GM18867 (cell line): ENCODE measurements around the gene RNF123.

Experiments
- ATAC-seq: cut with Tn5 transposase; IDR thresholded peaks from one replicate; pipeline ENCODE4 v1.9.1; 2021; ENCODE audit warnings: mild to moderate bottlenecking, moderate library complexity; ENCODE audit not compliant: unreplicated experiment

Gene RNF123

DNA sequence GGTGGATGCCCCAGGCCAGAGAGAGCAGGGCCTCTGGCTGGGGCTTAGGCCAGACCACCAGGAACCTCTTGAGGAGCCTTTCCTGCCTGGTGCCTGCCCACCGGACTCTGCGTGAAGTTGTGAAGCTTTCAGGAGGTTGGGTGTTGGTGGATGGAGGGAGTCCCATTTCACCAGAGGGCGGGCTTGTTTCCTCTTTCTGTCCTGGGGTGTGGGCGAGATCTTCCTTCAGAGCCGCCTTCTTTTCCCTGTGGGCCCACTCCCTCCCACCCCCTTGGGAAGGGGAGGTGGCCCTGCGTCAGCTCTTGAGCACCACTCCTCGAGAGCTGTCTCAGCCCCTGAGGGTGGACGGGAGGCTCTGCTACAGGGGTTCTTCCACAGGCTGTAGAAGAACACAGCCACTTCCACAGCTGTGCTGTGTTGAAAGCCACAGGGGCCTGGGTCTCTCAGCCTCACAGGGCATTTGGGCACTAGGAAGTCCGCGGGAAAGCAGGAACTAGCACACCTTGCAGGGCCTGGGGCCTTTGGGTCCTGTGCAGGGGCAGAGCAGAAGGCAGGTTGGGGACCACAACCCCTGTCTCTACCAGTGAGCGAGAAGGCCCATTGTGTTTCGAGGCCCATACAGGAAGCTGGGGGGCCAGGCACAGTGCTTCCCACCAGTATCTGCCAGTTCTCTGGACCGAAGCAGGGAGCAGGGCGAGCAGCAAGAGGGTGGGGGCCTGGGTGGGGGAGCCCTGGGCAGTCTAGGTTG is 28.0 kb downstream of the RNF123 start:
- ATAC-seq = no peak

DNA sequence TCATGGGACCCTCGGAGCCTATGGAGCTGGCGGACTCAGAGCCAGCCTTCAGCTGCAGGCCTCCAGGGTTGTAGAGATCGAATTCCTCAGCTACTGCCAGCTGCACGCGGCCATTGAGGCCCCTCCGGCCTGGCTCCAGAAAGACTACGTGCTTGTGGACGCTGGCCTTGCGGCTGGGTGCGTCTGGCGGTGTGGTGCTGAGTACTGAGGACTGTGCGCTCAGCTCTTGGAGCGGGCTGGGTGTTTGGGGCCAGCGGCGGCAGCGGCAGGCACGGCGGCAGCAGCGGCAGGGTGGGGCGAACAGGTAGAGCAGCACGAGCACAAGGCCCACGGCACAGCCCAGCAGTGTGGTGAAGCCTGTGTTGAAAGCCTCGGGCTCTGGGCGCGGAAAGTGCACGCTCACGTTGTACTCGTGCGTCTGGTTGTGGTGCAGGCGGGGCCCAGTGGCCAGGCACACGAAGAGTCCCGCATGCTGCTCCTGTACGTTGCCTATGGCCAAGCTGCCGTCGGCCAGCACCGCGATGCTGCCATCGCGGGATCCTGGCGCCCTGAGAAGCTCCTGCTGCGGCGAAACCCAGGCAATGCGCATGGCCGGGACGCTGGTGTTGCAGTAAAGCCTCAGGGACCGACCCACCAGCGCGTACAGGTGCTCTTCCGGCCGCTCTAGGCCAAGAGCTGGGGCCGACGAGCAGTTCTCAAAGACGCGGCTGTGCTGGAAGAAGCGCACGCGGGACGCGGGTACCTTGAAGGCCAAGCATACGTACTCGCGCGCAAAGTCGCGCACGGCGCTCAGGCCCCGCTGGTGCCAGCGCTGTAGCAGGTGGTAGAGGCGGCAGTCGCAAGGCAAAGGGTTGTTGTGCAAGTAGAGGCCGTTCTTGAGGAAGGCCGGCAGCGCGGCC is 28.9 kb downstream of the RNF123 start:
- ATAC-seq = no peak

DNA sequence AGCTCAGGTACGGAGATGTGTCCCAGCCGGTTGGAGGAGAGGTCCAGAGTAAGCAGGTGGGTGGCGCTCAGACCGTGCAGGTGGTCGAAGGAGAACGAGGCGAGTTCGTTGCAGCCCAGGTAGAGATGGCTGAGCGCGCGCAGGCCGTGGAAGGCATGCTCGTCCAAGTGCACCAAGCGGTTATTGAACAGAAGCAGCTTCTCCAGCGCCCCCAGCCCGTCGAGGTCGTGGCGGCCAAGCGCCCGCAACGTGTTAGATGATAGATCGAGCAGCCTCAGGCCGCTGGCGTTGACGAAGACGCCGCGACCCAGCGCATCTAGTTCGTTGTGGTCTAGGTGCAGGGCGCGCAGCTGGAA is 29.5 kb downstream of the RNF123 start:
- no peak for ATAC-seq

DNA sequence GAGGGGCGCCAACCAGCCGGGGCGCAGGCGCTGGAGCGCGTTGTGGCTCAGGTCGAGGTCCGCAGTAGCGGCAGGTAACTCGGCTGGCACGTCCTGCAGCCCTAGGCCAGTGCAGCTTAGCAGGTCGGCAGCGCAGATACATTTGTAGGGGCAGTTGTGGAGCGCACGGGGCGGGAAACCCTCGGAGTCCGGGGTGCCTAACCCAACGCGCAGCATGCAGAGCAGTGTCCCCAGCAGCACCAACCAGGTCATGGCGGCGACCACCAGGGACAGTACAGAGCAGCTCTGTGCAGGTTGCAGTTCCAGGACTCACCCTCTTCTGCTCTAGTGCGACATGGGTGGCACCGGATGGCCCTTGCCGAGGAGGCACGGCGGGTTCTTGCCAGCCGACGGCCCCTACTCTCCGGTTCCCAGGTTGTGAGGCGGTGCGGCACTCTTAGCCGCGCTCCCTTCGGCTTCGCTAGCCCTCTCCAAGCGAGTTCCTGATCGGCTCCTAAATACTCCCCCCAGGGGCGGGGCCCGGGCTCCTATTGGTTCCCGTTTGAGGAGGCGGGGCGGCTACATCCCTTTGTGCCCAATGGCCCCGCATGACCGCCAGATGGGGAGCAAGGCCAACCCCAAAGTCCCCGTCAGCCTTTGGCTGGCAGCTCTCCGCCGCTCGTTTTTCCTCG is 30.0 kb downstream of the RNF123 start, which contains the start of gene AMIGO3:
AMIGO3 (minus strand) TSS at position 471 of the 671 bp plus-strand sequence; CDS start at position 252, 219 bp downstream.
- peak; percentile 38 for ATAC-seq

DNA sequence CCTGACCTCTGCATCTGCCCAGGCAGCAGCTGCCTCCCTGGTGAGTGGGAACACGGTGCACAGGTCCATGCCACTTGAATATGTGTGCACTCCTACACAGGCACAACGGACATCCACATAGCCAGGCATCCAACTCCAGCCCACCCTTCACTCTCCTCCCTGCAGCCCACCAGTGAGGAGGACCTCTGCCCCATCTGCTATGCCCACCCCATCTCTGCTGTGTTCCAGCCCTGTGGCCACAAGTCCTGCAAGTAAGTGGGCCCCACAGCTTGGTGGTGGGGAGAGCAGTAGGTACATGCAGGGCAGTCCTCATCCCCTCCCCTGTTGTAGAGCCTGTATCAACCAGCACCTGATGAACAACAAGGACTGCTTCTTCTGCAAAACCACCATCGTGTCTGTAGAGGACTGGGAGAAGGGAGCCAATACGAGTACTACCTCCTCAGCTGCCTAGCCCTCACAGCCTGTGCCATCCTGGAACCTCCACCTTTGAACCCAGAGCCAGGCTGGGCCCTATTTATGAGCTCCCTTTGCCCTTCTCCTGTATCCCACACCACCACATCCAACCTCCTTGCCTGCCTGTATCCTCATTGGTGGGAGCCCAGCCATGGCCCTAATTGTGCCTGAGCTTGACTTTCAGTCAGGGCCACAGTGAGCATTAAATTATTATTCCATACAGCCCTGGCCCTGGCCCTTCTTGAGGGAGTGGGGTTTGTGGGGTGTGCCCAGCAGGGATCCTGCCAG is 31.7 kb downstream of the RNF123 start:
- ATAC-seq = no peak

DNA sequence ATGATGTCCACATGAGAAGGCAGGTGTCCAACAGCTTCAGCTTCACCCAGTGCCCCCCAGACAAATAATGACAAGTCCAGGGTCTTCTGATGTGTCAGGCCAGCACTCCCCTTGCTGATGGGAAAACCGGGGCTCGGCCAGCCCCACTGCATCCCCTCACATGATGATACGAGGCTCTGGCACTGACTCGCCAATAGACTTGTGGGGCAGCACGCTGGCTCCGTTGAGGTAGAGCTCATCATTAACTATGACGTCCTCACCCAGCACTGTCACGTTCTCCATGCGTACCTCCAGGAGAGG is 32.2 kb downstream of the RNF123 start:
- no peak for ATAC-seq

DNA sequence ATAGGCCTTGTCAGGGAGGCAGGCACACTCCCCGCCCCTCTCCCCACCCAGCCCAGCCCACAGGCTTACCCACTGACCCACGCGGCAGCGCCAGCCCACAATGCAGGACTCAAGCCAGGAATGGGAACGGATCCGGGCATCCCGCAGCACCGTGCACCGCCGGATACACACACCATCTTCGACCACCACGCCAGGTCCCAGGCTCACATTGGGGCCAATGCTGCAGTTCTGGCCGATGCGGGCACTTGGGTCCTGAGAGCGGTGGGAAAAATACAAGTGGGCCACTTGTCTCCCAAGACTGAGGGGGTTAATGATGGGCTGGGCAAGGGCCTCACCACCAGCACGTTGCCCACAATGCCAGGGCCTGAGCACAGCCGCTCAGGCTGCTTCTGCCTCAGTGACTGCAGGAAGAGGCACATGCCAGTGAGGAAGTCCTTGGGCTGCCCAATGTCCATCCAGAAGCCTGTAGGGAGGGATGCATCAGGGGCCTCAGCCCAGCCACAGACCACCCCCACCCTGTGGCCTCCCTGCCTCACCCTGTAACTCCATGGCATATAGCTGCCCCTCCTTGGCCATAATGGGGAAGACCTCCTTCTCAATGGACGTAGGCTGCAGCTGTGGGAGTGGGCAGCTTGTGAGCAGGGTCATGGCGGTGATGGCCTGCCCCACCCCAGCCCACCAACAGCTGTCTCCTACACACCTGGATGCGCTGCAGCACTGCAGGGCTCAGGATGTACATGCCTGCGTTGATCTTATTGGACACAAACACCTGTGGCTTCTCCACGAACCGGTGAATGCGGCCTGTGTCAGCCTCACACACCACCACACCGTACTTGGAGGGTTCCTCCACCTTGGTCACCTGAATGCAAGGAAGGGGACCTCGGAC is 32.8 kb downstream of the RNF123 start:
- no peak for ATAC-seq

DNA sequence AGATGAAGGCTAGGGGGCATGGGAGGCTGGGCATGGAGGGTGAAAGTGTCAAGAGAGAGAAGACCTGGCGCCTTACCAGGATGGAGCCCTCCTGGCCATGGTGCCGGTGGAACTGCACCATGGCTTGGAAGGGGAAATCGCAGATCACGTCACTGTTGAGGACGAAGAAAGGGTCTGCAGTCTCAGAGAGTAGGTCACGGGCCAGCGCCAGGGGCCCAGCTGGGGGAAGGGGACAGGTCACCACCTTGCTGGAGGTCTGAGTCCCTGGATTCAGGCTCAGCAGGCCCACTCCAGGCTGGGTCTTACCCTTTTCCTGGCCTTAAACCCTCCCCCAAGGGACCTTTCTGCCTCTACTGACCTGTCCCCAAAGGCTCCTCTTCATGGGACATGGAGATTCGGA is 33.5 kb downstream of the RNF123 start:
- no peak for ATAC-seq

DNA sequence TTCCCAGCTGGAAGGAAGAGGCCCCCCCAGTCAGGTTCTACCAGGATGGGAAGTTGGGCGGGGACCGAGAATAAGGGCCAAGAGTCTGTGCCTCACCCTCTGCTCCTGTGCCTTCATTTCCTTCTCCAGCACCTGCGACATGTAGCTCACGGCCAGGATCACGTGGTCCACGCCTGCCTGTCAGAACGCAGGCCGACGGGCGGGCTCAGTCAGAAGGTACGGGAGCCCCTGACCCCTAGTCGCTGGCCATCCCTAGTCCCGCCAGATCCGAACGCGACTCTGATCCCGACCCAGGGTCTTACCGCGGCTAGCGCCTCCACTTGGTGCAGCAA is 33.9 kb downstream of the RNF123 start:
- ATAC-seq = no peak

DNA sequence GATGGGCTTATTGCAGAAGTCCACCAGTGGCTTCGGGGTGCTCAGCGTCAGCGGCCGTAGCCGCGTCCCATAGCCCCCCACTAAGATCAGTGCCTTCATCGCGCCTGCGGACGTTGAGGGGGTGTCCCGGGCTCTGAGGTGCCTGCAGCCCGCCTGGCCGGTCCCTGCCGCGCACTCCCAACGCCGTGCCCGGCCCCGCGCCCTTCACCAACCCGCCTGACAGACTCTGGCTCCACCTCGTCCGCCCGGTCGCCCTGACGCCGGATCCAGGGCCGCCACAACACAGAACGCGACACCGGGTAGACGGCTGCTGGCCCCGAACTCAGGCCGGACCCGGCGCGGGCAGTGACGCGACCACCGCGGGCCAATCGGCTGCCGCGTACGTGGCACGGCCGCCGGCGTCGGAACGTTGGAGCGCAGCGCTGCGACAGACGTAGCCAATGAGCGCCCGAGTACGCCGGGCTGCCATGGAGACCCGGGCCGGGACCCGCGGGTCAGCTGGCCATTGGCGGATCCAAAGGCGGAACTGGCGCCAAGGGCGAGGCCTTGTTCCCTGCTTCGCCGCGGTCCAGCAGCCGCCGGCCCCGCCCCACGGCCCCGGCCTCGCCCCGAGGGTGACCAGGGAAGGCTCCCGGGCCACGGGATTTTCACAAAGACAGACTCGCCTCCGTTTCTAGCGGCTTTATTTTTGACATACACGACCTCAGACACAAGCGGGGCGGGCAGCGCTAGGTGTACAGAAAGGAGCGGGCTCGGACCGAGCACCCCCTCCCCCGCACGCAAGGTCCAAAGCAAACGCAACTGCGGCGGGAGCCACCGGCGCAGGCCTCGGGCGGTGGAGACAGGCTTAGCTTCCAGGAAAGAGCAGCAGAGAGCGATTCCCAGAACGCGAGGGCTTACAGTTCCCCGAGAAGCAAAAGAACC is 34.5 kb downstream of the RNF123 start, which contains the start of gene GMPPB:
GMPPB (minus strand) TSS at position 324 of the 924 bp plus-strand sequence; CDS start at position 99, 225 bp downstream.
- peak; percentile 83 for ATAC-seq

DNA sequence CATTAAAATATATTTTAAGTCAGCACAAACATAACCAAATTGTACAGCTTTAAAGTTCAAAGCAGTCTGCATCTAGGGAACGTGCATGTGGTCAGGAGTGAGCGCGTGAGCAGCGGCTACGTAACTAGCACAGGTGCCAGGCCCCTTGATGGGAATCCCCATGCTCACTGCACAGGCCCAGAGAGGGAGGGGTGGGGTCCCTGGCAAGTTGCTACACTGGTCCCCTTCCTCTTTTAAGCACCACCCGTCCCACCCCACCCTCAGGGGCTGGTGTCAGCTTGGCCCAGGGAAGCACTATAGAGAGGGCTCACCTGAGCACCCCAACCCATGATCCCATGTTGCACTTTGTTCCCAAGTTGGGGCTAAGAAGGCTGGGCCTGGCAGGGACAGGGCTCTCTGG is 35.2 kb downstream of the RNF123 start:
- ATAC-seq = no peak

DNA sequence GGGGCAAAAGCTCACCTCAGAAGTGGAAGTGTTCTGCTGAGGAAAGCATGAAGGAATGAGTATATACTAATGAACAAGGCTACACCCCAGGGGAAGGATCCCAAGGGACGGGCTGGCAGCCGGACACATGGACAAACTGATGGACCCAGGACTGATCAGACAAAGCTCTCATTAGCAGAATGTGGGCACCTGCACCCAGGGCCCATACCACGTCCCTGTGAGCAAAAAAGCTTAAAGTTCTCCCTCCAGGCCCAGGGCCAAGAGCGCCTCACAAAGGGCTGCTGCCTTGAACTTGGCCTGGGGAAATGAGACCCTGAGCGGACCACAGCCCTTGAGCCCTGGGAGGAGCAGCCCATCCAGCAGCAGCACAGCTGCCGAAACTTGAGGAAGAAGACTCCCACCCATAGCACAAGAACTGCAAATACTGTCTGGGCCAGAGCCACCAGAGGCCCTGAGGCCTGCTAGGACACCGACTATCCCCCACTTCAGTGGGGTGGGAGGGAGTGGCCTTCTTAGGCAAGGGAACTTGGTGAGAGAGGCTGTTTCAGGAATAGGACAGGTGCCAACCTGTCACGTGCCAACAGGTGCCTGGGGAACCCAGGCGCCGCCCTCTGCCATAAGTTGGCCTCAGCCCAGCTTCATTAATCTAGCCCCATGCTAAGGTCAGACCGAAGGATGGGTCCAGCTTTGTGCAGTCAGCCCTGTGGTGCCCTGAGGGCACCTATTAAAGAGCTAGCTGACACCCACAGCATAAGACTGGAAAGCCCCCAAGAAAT is 36.7 kb downstream of the RNF123 start:
- no peak for ATAC-seq

DNA sequence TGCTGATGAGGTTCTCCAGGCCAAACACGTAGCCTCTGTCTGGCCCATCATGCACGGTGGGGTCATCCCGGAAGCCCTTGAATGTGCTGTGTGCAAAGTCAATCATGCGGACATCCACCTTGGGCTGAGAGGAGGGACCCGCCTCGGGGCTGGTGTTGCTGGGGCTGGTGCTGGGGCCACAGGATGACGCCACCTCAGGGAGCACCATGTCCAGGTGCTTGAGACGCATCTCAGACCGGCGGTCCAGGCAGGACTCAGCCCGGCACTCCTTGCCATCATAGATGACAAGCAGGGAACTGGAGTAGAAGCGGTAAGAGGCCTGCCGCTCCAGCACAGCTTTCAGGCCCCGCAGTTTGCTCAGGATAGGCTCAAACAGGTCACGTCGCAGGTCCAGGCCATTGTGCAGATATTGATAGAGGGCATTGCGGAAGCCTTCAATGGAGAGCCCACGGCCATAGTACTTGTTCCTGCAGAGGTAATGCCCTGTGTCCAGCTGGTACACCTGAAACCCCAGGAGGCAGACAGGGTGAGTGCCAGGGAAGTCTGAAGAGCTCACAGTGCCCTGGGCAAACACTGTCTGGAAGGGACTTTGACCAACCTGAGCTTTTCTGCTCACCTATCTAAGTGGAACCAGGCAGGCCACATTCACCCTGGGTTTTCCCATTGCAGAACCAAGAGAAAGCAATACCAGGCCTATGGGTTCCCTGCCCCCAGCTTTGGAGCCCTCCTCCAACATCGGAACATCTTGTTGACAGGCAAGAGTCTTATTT is 38.0 kb downstream of the RNF123 start:
- ATAC-seq = no peak

DNA sequence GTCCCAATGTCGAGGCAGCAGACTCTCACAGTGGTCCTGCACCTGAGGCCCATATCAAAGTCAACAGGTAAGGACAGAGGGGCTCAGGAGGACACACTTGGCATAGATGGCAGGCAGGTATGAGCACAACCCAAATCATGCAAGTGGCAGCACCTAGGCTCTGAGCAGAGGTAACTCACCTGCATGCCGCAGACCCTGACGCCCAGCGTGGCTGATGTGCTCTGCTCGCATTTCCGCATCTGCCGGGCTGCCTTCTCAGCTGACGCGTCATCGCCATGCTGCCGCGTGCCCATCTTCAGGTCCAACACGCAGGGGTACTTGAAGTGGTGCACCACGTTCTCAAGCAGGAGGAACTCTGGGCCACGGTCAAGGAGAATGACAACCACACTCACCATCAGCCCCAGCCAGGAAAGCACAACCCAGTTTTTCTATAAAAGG is 38.6 kb downstream of the RNF123 start:
- ATAC-seq = no peak

DNA sequence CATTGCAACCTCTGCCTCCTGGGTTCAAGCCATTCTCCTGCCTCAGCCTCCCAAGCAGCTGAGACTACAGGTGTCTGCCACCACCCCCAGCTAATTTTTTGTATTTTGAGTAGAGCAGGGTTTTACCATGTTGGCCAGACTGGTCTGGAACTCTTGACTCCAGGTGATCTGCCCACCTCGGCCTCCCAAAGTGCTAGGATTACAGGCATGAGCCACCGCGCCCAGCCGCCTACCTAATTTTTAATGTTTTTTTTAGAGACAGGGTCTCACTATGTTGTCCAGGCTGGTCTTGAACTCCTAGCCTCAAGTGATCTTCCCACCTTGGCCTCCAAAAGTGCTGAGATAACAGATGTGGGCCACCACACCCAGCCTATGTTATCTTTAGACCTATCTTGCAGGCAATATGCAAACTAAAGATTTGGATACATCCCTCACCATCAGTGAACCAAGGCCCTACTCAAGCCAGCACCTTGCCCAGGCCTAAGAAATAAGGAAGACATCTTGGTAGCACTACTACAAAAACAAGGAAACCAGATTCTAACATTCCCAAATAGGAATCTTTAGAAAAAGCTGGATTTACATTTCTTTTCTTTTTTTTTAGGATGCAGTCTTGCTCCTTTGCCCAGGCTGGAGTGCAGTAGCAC is 40.7 kb downstream of the RNF123 start:
- no peak for ATAC-seq

DNA sequence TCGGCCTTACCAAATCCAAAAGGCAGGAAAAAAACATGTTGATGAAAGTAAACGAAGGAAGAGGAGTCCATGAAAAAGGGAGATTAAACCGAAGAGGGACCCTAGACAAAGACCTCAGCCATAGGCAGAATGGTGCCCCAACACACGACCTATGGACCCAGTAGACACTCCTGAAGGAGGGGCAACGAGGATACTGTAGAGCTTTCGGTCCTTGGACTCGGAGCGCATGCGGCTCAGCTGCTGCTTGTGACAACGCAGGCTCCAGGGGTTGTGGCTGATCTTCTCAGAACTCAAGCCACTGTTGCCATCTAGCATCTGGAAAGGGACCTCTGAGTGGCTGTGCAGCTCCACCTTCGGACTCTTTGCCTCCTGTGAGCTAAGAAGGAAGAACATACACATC is 43.2 kb downstream of the RNF123 start:
- ATAC-seq = no peak

DNA sequence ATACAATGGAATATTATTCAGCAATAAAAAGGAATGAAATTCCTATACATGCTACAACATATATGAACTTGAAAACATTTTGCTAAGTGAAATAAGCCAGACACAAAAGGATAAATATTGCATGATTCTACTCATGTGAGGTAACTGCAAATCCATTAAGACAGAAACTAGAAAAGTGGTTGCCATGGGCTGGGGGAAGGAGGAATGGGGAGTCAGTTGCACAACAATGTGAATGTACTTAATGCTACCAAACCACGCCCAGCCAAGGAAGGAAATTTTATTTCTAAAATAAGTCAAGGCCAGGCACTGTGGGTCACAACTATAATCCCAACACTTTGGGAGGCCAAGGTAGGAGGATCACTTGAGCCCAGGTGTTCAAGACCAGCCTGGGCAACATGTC is 44.2 kb downstream of the RNF123 start:
- no peak for ATAC-seq
